H9 (cell line): Measurements from ENCODE around the gene LYVE1. TPM values are rescaled to one million over a fixed set of nuclear protein-coding genes. Genes with fewer than 3 reads are reported as not detected.

Source experiments
- DNase-seq: peaks from one replicate; pipeline ENCODE4 v3.0.0-alpha.2; 2017
- H2AFZ ChIP-seq: one replicate; pipeline ENCODE4 v1.6.1; 2013; ENCODE audit warnings: mild to moderate bottlenecking, low read length, control low read depth, moderate library complexity
- H2AK5ac ChIP-seq: 2 replicates; pipeline ENCODE4 v1.6.1; 2013; ENCODE audit warnings: low read length, control low read depth, mixed read lengths; ENCODE audit not compliant: insufficient read length
- H2BK120ac ChIP-seq: one replicate; pipeline ENCODE4 v1.6.1; 2013; ENCODE audit warnings: low read depth, mild to moderate bottlenecking, low read length, control low read depth, inconsistent platforms; ENCODE audit not compliant: poor library complexity, severe bottlenecking
- H2BK12ac ChIP-seq: 2 replicates; pipeline ENCODE4 v1.6.1; 2013; ENCODE audit warnings: low read length, control low read depth, mixed read lengths, low read depth; ENCODE audit not compliant: insufficient read length
- H2BK15ac ChIP-seq: 2 replicates; pipeline ENCODE4 v1.6.1; 2013; ENCODE audit warnings: low read depth, low read length, control low read depth
- H2BK20ac ChIP-seq: one replicate; pipeline ENCODE4 v1.6.1; 2013; ENCODE audit warnings: low read depth, mild to moderate bottlenecking, low read length, control low read depth, inconsistent platforms; ENCODE audit not compliant: poor library complexity, severe bottlenecking
- H2BK5ac ChIP-seq: 2 replicates; pipeline ENCODE4 v1.6.1; 2013; ENCODE audit warnings: low read length, control low read depth, mixed read lengths; ENCODE audit not compliant: insufficient read length
- H3K14ac ChIP-seq: 2 replicates; pipeline ENCODE4 v1.6.1; 2013; ENCODE audit warnings: low read length, control low read depth; ENCODE audit not compliant: insufficient read depth
- H3K18ac ChIP-seq: 2 replicates; pipeline ENCODE4 v1.6.1; 2013; ENCODE audit warnings: low read depth, mild to moderate bottlenecking, mixed read lengths, low read length, control low read depth; ENCODE audit not compliant: insufficient read length
- H3K23ac ChIP-seq: 2 replicates; pipeline ENCODE4 v1.6.1; 2013; ENCODE audit warnings: low read length, control low read depth, mixed read lengths, low read depth; ENCODE audit not compliant: insufficient read length
- H3K23me2 ChIP-seq: 2 replicates; pipeline ENCODE4 v1.6.1; 2013; ENCODE audit warnings: low read depth, mild to moderate bottlenecking, mixed read lengths, low read length, control low read depth; ENCODE audit not compliant: insufficient read length, poor library complexity, severe bottlenecking
- H3K27ac ChIP-seq: 2 replicates; pipeline ENCODE4 v1.5.1; 2013; ENCODE audit warnings: low read length, control low read depth, mixed read lengths, low read depth; ENCODE audit not compliant: insufficient read length
- H3K27me3 ChIP-seq: 2 replicates; pipeline ENCODE4 v1.6.1; 2013; ENCODE audit warnings: low read length, control low read depth, inconsistent platforms; ENCODE audit not compliant: insufficient read depth
- H3K4ac ChIP-seq: 2 replicates; pipeline ENCODE4 v1.6.1; 2013; ENCODE audit warnings: low read depth, mild to moderate bottlenecking, control low read depth, inconsistent platforms, low read length, moderate library complexity
- H3K4me1 ChIP-seq: 2 replicates; pipeline ENCODE4 v1.6.1; 2013; ENCODE audit warnings: low read length, control low read depth, inconsistent platforms; ENCODE audit not compliant: insufficient read depth
- H3K4me2 ChIP-seq: 2 replicates; pipeline ENCODE4 v1.6.1; 2013; ENCODE audit warnings: low read length, control low read depth, mixed read lengths; ENCODE audit not compliant: insufficient read length, insufficient read depth
- H3K56ac ChIP-seq: 2 replicates; pipeline ENCODE4 v1.6.1; 2013; ENCODE audit warnings: low read depth, mild to moderate bottlenecking, mixed read lengths, low read length, control low read depth; ENCODE audit not compliant: insufficient read length
- H3K79me1 ChIP-seq: 2 replicates; pipeline ENCODE4 v1.6.1; 2013; ENCODE audit warnings: low read depth, mild to moderate bottlenecking, moderate library complexity, low read length, control low read depth, inconsistent platforms; ENCODE audit not compliant: insufficient read depth, poor library complexity, severe bottlenecking
- H3K79me2 ChIP-seq: 2 replicates; pipeline ENCODE4 v1.6.1; 2013; ENCODE audit warnings: low read length, control low read depth, inconsistent platforms; ENCODE audit not compliant: insufficient read depth
- H3K9ac ChIP-seq: 2 replicates; pipeline ENCODE4 v1.6.1; 2013; ENCODE audit warnings: low read length, control low read depth, mixed read lengths; ENCODE audit not compliant: insufficient read length; ENCODE audit errors: extremely low read depth
- H3K9me3 ChIP-seq: one replicate; pipeline ENCODE4 v1.6.1; 2013; ENCODE audit warnings: low read depth, low read length, inconsistent platforms; ENCODE audit not compliant: control insufficient read depth
- H3T11ph ChIP-seq: one replicate; pipeline ENCODE4 v1.6.1; 2013; ENCODE audit warnings: mild to moderate bottlenecking, low read length, control low read depth, inconsistent platforms
- H4K20me1 ChIP-seq: one replicate; pipeline ENCODE4 v1.6.1; 2013; ENCODE audit not compliant: control insufficient read depth, insufficient read length, insufficient read depth
- H4K5ac ChIP-seq: 2 replicates; pipeline ENCODE4 v1.6.1; 2013; ENCODE audit warnings: low read depth, mild to moderate bottlenecking, mixed read lengths, low read length, control low read depth; ENCODE audit not compliant: insufficient read length
- H4K8ac ChIP-seq: replicated peaks from 2 replicates; pipeline ENCODE4 v1.6.1; 2013; ENCODE audit warnings: low read length, control low read depth, mixed read lengths, low read depth; ENCODE audit not compliant: insufficient read length
- H4K91ac ChIP-seq: 2 replicates; pipeline ENCODE4 v1.6.1; 2013; ENCODE audit warnings: low read depth, mild to moderate bottlenecking, moderate library complexity, mixed read lengths, low read length, control low read depth; ENCODE audit not compliant: insufficient read length
- H3K27ac Mint-ChIP-seq, 3 experiments: 2 replicates in 2 of 3; 3 replicates in 1 of 3; pipeline ENCODE4 v1.8.0; 2020 to 2021; ENCODE audit warnings: mixed read lengths in 3 of 3, mild to moderate bottlenecking in 1 of 3, moderate library complexity in 1 of 3
- H3K27me3 Mint-ChIP-seq: 2 replicates; pipeline ENCODE4 v1.8.0; 2021; ENCODE audit warnings: low read depth, mild to moderate bottlenecking, moderate library complexity, mixed read lengths
- H3K36me3 Mint-ChIP-seq, 3 experiments: 2 replicates in 2 of 3; 3 replicates in 1 of 3; pipeline ENCODE4 v1.8.0; 2020 to 2021; ENCODE audit warnings: low read depth in 3 of 3, mixed read lengths in 3 of 3; ENCODE audit not compliant: insufficient read depth in 1 of 3
- H3K4me1 Mint-ChIP-seq, 2 experiments: 2 replicates each; pipeline ENCODE4 v1.8.0; 2020; ENCODE audit warnings: mixed read lengths in 2 of 2
- H3K4me3 Mint-ChIP-seq, 2 experiments: 2 replicates in 1 of 2; 3 replicates in 1 of 2; pipeline ENCODE4 v1.8.0; 2020 to 2021; ENCODE audit warnings: mild to moderate bottlenecking in 2 of 2, mixed read lengths in 2 of 2, moderate library complexity in 1 of 2
- H3K9me3 Mint-ChIP-seq, 2 experiments: 2 replicates in 1 of 2; 3 replicates in 1 of 2; pipeline ENCODE4 v1.8.0; 2020; ENCODE audit warnings: mild to moderate bottlenecking in 2 of 2, mixed read lengths in 2 of 2, moderate library complexity in 1 of 2
- WGBS: extraction: QIAGEN DNeasy Blood & Tissue Kit; methylation state at CpG from one replicate; pipeline ENCODE4 v1.1.7; 2013; ENCODE audit warnings: missing lambda C conversion rate, low lambda C conversion rate, mixed read lengths; ENCODE audit not compliant: insufficient read length; ENCODE audit errors: extremely low coverage; 5-methylcytosine and 5-hydroxymethylcytosine counted together
- total RNA-seq: library from RNA; stranded (reverse); gene quantifications from 2 replicates; pipeline ENCODE4 v1.2.1, GENCODE V29; 2021
- TF ChIP-seq, protein P1 (sequence below): fragments of 200-600 bp; sonication (generic); conservative IDR thresholded peaks from 3 replicates; pipeline ENCODE4 v1.8.0; 2021; ENCODE audit warnings: antibody characterized with exemption, mild to moderate bottlenecking

Gene LYVE1
- total RNA-seq, 1 experiment from 2014 or later, result not detected

DNA sequence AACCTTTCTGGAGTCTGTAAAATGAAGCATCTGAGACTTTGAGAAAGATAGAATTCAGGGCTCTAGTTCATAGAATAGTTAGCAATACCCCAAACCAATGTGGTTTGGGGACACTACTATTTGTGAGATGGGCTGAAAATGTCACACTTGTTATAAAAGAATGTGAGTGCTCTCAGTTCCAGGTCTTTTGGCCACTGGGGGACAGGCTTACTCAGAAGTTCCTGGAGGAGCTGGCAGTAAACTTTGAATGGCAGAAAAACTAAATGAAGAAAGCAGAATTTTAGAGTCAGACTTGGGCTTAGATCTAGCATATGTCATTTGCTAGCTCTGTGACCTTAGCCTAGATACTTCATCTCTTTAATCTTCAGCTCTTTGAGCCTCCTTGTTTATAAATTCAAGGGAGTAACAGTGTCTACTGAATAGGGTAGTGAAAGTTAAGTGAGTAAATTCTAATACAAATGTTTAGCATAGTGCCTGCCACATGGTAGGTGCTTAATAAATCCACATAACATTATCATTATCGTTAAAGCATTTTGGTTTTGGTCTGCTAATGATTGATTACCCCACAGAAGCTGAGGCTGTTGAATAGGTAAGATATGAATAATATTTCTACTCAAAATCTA lies 3.7 kb downstream of the LYVE1 start:
- Histone ChIP-seq H3K56ac (no peak overlapping the region), H3K23me2 (no peaks in the 10 kb centered on the region), H4K20me1 (no peaks in the 10 kb centered on the region), H2BK120ac (no peak overlapping the region), H3K79me2 (no peaks in the 10 kb centered on the region), H2AK5ac (no peak overlapping the region), H3K4ac (no peak overlapping the region), H3K14ac (no peak overlapping the region), H3K27ac (no peak overlapping the region), H3K4me1 (peaks cover 10% of the 10 kb centered on the region; the same call in 1 of the 2 replicates), H2BK12ac (no peak overlapping the region), H4K91ac (no peak overlapping the region), H4K8ac (no peak overlapping the region), H3T11ph (no peak overlapping the region), H3K18ac (no peak overlapping the region), H3K9me3 (no peaks in the 10 kb centered on the region), H3K27me3 (no peaks in the 10 kb centered on the region), H3K4me2 (no peak overlapping the region), H2BK5ac (no peak overlapping the region), H3K23ac (no peak overlapping the region), H2AFZ (no peak overlapping the region), H4K5ac (no peak overlapping the region), H3K9ac (no peak overlapping the region), H2BK15ac (no peak overlapping the region), H2BK20ac (no peak overlapping the region), H3K79me1 (no peaks in the 10 kb centered on the region)
- no peak overlapping the region for H3K4me3 Mint-ChIP-seq
- no peak for DNase-seq
- H3K36me3 Mint-ChIP-seq, result no peaks in the 10 kb centered on the region
- H3K4me1 Mint-ChIP-seq, result peaks cover 15% of the 10 kb centered on the region in 2 experiments
- WGBS, result no CpG with 5 or more reads among the region's 1 CpG
- H3K9me3 Mint-ChIP-seq, result no peaks in the 10 kb centered on the region
- no peak overlapping the region for H3K27ac Mint-ChIP-seq
- TF ChIP-seq, protein P1, sequence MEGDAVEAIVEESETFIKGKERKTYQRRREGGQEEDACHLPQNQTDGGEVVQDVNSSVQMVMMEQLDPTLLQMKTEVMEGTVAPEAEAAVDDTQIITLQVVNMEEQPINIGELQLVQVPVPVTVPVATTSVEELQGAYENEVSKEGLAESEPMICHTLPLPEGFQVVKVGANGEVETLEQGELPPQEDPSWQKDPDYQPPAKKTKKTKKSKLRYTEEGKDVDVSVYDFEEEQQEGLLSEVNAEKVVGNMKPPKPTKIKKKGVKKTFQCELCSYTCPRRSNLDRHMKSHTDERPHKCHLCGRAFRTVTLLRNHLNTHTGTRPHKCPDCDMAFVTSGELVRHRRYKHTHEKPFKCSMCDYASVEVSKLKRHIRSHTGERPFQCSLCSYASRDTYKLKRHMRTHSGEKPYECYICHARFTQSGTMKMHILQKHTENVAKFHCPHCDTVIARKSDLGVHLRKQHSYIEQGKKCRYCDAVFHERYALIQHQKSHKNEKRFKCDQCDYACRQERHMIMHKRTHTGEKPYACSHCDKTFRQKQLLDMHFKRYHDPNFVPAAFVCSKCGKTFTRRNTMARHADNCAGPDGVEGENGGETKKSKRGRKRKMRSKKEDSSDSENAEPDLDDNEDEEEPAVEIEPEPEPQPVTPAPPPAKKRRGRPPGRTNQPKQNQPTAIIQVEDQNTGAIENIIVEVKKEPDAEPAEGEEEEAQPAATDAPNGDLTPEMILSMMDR, result peak; percentile 29; the same call in 2 of the 3 replicates
- no peaks in the 10 kb centered on the region for H3K27me3 Mint-ChIP-seq
